Uterus (tissue), 2 donors: ENCODE data around the gene TGIF1.

Experiments
- POLR2A ChIP-seq, 2 donors: fragments of 450-650 bp; IDR thresholded peaks; one replicate each; pipeline ENCODE4 v1.6.1; 2016; ENCODE audit warnings: antibody characterized with exemption in 2 of 2, mild to moderate bottlenecking in 1 of 2, moderate library complexity in 1 of 2
- TF ChIP-seq, protein P1 (sequence below), 4 experiments: fragments of 200-600 bp in 2 of 4; fragments of 450-650 bp in 2 of 4; sonication (generic) in 2 of 4; IDR thresholded peaks; one replicate each; pipeline ENCODE4 v1.5.1; 2016 to 2019; ENCODE audit warnings: antibody characterized with exemption in 4 of 4, mild to moderate bottlenecking in 2 of 4, moderate library complexity in 1 of 4

DNA sequence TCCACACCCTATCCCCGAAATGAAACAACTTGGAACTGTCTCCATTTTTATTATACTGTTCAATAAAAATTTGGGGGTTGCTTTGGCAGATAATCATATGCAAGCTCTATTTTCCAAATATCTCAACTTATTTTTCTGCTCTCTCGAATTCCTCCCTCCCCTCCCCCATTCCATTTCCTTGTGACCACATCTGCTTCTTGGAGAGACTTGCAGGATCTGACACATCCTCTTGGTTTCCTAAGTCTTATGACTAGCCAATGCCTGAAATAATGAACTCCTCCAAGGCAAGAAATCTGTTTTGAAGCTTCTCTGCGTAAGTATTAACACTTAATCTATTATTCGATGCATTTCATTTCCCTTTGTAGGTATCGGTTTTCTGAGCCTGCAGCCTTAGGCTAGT is 16.1 kb downstream of the TGIF1 start:
- TF ChIP-seq, protein P1, sequence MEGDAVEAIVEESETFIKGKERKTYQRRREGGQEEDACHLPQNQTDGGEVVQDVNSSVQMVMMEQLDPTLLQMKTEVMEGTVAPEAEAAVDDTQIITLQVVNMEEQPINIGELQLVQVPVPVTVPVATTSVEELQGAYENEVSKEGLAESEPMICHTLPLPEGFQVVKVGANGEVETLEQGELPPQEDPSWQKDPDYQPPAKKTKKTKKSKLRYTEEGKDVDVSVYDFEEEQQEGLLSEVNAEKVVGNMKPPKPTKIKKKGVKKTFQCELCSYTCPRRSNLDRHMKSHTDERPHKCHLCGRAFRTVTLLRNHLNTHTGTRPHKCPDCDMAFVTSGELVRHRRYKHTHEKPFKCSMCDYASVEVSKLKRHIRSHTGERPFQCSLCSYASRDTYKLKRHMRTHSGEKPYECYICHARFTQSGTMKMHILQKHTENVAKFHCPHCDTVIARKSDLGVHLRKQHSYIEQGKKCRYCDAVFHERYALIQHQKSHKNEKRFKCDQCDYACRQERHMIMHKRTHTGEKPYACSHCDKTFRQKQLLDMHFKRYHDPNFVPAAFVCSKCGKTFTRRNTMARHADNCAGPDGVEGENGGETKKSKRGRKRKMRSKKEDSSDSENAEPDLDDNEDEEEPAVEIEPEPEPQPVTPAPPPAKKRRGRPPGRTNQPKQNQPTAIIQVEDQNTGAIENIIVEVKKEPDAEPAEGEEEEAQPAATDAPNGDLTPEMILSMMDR (IDR thresholded peaks at IDR 0.05) = no peak
- no peak for TF ChIP-seq POLR2A (IDR thresholded peaks at IDR 0.05)
